ENCODE measurements around the gene SZRD1.
A peak's percentile ranks its signal among the peaks of the same experiment; 100 is the strongest.

The SZRD1 gene

GRCh38 chr1:16367258-16367967, 371 bp downstream of the SZRD1 start:
- peak; percentile 35 to 62 for DNase-seq (ENCODE audit: low read depth in 2 of 2)

- DNase-seq (ENCODE audit: low read depth in 2 of 2): no peak
Measured at GRCh38 chr1:16367968-16368890, 1.2 kb downstream of the SZRD1 start.

GRCh38 chr1:16369821-16370220, 2.8 kb downstream of the SZRD1 start:
- DNase-seq (ENCODE audit: low read depth in 2 of 2): no peak

DNA sequence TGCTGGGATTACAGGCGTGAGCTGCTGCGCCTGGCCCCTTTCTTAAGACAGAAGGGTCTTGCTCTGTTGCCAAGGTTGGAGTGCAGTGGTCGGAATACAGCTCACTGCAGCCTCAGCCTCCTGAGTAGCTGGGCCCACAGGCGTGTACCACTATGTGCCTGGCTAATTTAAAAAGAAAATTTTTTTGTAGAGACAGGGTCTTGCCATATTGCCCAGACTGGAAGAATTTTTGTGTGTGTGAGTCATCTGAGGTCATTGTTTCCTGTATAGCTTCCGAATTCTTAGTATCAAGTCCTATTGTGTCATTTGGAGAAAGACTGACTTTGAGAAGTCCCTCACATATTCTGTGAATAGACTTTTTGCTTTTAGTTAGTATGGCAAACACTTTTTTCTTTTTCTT, 4.7 kb downstream of the SZRD1 start:
- peak in 1 of 2 experiments; percentile 27 for DNase-seq (ENCODE audit: low read depth in 2 of 2)

GRCh38 chr1:16372535-16373285, 5.7 kb downstream of the SZRD1 start:
- peak in 1 of 2 experiments; percentile 26 for DNase-seq (ENCODE audit: low read depth in 2 of 2)

GRCh38 chr1:16374266-16374665, 7.2 kb downstream of the SZRD1 start:
- no peak for DNase-seq (ENCODE audit: low read depth in 2 of 2)

DNA sequence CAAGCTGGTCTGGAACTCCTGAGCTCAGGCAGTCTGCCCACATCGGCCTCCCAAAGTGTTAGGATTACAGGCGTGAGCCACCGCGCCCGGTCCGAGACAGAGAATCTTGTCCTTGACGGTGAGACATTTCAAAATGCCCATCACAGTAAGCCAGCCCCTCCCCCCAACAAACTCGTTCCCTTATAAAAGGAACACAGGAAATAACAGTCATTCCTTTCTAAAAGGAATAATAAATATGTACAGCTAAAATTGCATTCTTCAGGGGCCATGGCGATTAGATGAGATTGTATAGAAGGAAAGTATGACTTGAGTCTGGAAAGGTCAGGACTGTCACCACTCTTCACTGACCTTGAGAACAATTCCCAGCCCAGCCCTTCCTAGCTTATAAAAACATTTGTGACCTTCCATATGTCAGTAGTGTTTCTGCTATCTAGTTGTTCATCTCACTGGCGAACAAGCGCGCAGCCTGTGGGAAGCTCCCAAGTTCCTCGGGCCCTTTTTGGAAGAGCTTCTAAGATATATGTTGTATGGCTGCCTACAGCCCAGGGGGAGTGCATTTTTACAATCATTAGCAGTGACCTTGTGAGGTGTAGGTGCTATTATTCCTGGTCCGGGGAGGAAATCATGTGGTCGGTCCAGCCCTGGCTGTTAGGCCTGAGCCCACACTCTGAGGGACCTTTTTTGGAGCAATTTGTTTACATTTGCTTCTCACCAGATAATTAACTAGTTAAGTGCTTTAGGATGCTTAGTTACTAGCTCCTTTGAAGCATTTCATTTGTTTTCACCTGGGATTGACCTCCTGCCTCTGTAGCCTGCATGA, 8.7 kb downstream of the SZRD1 start:
- DNase-seq (ENCODE audit: low read depth in 2 of 2): peak in 1 of 2 experiments; percentile 35

- no peak for DNase-seq (ENCODE audit: low read depth in 2 of 2)
Measured at GRCh38 chr1:16376971-16377370, 9.9 kb downstream of the SZRD1 start.

GRCh38 chr1:16378443-16378842, 11.4 kb downstream of the SZRD1 start:
- no peak for DNase-seq (ENCODE audit: low read depth in 2 of 2)

DNA sequence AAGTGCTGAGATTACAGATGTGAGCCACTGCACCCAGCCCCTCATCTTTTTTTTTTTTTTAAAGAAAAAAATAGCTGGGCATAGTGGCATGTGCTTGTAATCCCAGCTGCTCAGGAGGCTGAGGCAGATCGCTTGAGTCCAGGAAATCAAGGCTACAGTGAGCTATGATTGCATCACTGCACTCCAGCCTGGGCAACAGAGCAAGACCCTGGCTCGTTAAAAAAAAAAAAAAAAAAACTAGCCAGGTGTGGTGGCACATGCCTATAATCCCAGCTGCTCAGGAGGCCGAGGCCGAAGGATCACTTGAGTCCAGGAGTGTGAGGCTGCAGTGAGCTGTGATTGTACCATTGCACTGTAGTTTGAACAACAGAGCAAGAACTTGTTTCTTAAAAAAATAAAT, 13.8 kb downstream of the SZRD1 start:
- no peak for DNase-seq (ENCODE audit: low read depth in 2 of 2)

DNA sequence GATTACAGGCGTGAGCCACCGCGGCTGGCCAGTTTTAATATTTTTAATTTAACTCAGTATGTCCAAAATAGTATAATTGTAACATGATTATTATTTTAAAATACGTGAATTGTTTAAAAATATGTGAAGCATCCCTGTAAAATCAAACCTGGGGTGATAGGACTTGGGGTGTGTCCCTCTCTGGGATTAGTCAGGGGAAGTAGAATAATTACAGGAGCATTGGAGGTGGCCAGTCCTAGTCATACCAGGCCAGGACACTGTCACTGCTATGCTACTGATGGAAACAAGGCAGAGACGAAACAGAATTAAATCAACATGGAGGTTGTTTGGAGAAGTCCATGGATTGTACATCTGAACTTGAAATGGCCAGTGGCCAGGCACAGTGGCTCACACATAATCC, 16.8 kb downstream of the SZRD1 start:
- no peak for DNase-seq (ENCODE audit: low read depth in 2 of 2)

DNA sequence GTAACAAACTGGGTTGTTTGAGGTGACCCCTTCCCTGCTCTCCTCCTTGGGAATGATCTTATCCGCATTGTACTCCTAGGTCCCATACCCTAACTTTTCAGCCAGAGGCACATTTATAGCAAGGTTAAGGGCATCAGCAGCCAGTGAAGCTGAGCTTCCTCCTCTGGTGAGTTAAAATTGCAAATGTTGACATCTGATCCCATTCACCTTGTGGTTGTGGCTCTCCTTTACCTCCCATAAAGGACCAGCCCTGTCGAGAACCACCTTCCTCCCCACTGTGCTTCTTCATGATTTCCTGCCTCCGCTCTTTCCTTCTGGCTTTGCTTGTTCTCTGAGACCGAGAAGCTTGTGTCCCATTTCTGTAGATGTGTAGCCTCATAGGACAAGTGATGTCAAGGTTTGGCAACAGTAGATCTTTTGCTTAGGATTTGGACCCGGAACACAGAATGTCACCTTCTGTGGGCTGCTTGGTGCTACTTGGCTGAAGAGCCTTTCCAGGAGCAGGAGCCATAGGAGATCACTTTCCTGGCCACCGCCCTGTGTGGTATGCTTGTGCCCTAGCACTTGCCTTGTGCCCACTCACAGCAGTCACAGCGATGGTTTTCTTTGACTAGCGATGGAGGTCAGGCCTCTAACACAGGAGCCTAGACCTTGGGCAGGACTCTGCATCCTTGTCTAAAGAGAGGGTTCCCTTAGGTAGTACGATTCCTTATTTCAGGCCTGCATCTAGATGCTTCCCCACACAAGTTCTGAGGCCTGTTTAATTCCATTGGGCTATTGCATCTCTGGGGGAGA, 18.8 kb downstream of the SZRD1 start:
- DNase-seq (ENCODE audit: low read depth in 2 of 2): no peak

- DNase-seq (ENCODE audit: low read depth in 2 of 2): no peak
Measured at GRCh38 chr1:16386454-16387113, 19.5 kb downstream of the SZRD1 start.

- no peak for DNase-seq (ENCODE audit: low read depth in 2 of 2)
Measured at GRCh38 chr1:16387201-16388188, 20.5 kb downstream of the SZRD1 start.

GRCh38 chr1:16391411-16391810, 24.4 kb downstream of the SZRD1 start:
- DNase-seq (ENCODE audit: low read depth in 2 of 2): no peak

- DNase-seq (ENCODE audit: low read depth in 2 of 2): no peak
Measured at GRCh38 chr1:16392740-16393569, 25.9 kb downstream of the SZRD1 start.

DNA sequence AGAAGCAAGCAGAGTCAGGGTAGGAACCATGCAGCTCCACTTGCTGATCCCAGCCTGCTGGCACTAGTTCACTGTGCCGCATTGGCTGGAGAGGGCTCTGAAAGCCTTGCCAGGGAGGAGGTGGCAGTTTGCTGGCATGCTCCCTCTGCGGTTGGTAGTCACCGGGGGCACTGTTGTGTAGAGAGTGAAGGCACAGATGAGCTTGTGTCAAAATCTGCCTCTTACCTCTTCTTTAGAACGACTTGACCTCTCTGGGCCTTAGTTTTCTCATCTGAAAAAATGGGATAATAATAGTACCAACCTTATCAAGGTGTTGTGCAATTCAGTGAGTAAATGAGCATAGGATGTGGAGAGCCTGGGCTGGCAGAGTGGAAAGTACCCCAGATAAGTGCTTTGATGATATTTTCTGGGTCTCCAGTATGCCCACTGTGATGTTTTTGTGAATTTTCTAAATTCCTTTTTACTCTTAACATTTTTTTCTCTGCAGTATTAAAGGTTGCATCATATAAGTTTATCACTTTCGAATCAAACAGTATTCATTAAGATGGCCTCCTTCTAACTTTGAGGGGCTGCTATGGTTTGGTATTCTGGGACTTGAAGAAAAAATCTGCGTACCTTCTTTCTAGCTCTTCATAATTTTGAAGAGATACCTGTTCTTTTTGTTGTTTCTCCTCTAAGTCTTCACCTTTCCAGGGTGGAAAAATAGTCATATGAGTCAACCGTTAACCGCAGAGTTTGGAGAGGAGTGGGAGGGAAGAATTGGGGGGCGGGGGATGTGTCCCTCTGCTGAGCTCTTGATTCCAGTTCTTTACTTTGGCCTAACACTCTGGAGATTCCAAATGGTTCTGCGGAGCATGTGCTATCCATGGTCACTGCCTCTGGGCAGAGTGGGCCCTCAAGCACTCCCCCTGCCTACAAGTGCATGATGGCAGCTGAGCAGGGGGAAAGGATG, 26.8 kb downstream of the SZRD1 start:
- no peak for DNase-seq (ENCODE audit: low read depth in 2 of 2)

All from fibroblast of skin of left quadriceps (primary cell).